Trophoblast cell (in vitro differentiated cells and primary cell): ENCODE measurements around the gene RPL10.
A peak's percentile ranks its signal among the peaks of the same experiment; 100 is the strongest.
"Not testable (repeated sequence)": the region's sequence is repeated elsewhere in the genome, so short reads cannot be mapped to it uniquely, and the experiment has no call there.

Experiments
- DNase-seq, 2 donors: peaks; one replicate each; pipeline ENCODE4 v3.0.0-alpha.2; 2016
- H2AFZ ChIP-seq: 2 replicates; pipeline ENCODE4 v1.6.1; 2013; ENCODE audit warnings: low read length, moderate library complexity, mild to moderate bottlenecking; ENCODE audit not compliant: insufficient read depth, poor library complexity
- H2AK5ac ChIP-seq: 2 replicates; pipeline ENCODE4 v1.6.1; 2013; ENCODE audit warnings: mild to moderate bottlenecking, low read length
- H2BK120ac ChIP-seq: 2 replicates; pipeline ENCODE4 v1.6.1; 2013; ENCODE audit warnings: low read length, mild to moderate bottlenecking, moderate library complexity; ENCODE audit not compliant: insufficient read depth, poor library complexity
- H2BK12ac ChIP-seq: 2 replicates; pipeline ENCODE4 v1.6.1; 2013; ENCODE audit warnings: mild to moderate bottlenecking, low read length, moderate library complexity
- H2BK5ac ChIP-seq: 2 replicates; pipeline ENCODE4 v1.6.1; 2013; ENCODE audit warnings: low read length, low read depth, moderate library complexity, mild to moderate bottlenecking; ENCODE audit not compliant: poor library complexity
- H3K14ac ChIP-seq: 2 replicates; pipeline ENCODE4 v1.6.1; 2013; ENCODE audit warnings: mild to moderate bottlenecking, low read length
- H3K18ac ChIP-seq: 2 replicates; pipeline ENCODE4 v1.6.1; 2013; ENCODE audit warnings: mild to moderate bottlenecking, low read length
- H3K23ac ChIP-seq: 2 replicates; pipeline ENCODE4 v1.6.1; 2013; ENCODE audit warnings: low read length
- H3K27ac ChIP-seq: 2 replicates; pipeline ENCODE4 v1.5.1; 2013; ENCODE audit warnings: low read depth, mild to moderate bottlenecking, inconsistent platforms, low read length, moderate library complexity
- H3K27me3 ChIP-seq: 2 replicates; pipeline ENCODE4 v1.6.1; 2013; ENCODE audit warnings: inconsistent platforms, mild to moderate bottlenecking, low read length, moderate library complexity; ENCODE audit not compliant: insufficient read depth
- H3K36me3 ChIP-seq, 2 experiments: 1 replicate in 1 of 2; 2 replicates in 1 of 2; pipeline ENCODE4 v1.6.1; 2013; ENCODE audit warnings: low read length in 2 of 2, mild to moderate bottlenecking in 2 of 2, moderate library complexity in 1 of 2; ENCODE audit not compliant: insufficient read depth in 2 of 2, control insufficient read depth in 1 of 2
- H3K4ac ChIP-seq: 2 replicates; pipeline ENCODE4 v1.6.1; 2013; ENCODE audit warnings: low read depth, mild to moderate bottlenecking, low read length, moderate library complexity
- H3K4me1 ChIP-seq, 2 experiments: 1 replicate in 1 of 2; 2 replicates in 1 of 2; pipeline ENCODE4 v1.6.1; 2013; ENCODE audit warnings: low read length in 2 of 2, mild to moderate bottlenecking in 2 of 2, moderate library complexity in 1 of 2; ENCODE audit not compliant: insufficient read depth in 2 of 2, control insufficient read depth in 1 of 2
- H3K4me2 ChIP-seq: 2 replicates; pipeline ENCODE4 v1.6.1; 2013; ENCODE audit warnings: inconsistent platforms, mild to moderate bottlenecking, low read length, moderate library complexity
- H3K4me3 ChIP-seq: 2 replicates; pipeline ENCODE4 v1.5.1; 2013; ENCODE audit warnings: mild to moderate bottlenecking, low read depth, low read length, inconsistent platforms
- H3K79me1 ChIP-seq: one replicate; pipeline ENCODE4 v1.6.1; 2013; ENCODE audit warnings: low read length
- H3K79me2 ChIP-seq: 2 replicates; pipeline ENCODE4 v1.6.1; 2013; ENCODE audit warnings: low read length, mild to moderate bottlenecking; ENCODE audit not compliant: control insufficient read depth, insufficient read depth, poor library complexity
- H3K9ac ChIP-seq: 2 replicates; pipeline ENCODE4 v1.6.1; 2013; ENCODE audit warnings: mild to moderate bottlenecking, low read length
- H3K9me3 ChIP-seq: 2 replicates; pipeline ENCODE4 v1.6.1; 2013; ENCODE audit warnings: low read depth, mild to moderate bottlenecking, control low read depth, inconsistent platforms, low read length; ENCODE audit not compliant: insufficient read depth
- H4K12ac ChIP-seq: 2 replicates; pipeline ENCODE4 v1.6.1; 2013; ENCODE audit warnings: low read depth, mild to moderate bottlenecking, low read length, moderate library complexity
- H4K8ac ChIP-seq: 2 replicates; pipeline ENCODE4 v1.6.1; 2013; ENCODE audit warnings: low read depth, mild to moderate bottlenecking, low read length, moderate library complexity
- H4K91ac ChIP-seq: one replicate; pipeline ENCODE4 v1.6.1; 2013; ENCODE audit warnings: low read depth, mild to moderate bottlenecking, low read length, moderate library complexity
- WGBS: extraction: QIAGEN DNeasy Blood & Tissue Kit; methylation state at CpG from one replicate; pipeline ENCODE4 v1.1.7; 2013; ENCODE audit warnings: missing lambda C conversion rate; ENCODE audit not compliant: insufficient read length, insufficient coverage; ENCODE audit errors: extremely low coverage; 5-methylcytosine and 5-hydroxymethylcytosine counted together

The RPL10 gene

DNA sequence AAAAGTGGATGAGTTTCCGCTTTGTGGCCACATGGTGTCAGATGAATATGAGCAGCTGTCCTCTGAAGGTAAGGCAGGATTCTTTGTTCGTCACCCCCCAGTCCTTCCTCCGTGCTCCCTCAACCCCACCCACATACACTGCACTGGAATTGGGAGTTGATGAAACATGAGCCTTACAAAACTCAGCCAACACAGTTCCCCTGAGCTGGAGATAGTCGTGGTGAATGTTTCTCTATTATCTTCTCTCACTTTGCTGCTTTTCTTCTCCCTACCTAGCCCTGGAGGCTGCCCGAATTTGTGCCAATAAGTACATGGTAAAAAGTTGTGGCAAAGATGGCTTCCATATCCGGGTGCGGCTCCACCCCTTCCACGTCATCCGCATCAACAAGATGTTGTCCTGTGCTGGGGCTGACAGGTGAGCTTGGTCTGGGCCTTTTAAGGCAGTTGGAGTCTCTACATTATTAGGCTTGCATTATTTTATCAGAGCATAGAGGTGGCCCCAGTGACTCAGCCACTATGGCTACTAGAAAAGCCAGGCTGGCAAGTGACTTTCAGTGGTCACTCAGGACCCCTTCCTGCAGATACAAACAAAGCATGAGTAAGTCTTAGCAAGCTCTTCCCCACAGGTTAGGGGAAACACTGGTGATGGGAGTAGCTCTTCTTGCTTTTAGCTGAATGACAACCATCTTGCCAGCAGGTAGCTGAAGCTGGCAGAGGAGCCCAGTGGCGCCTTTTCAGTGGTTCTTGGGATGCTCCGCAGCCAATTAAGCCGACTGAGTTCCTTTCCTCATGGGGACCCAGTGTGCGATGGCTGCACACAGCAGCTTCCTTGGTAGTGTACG is 1.6 kb downstream of the RPL10 start:
- Histone ChIP-seq H3K79me1 (peaks cover 15% of the 10 kb centered on the region), H4K12ac (no peak overlapping the region)

DNA sequence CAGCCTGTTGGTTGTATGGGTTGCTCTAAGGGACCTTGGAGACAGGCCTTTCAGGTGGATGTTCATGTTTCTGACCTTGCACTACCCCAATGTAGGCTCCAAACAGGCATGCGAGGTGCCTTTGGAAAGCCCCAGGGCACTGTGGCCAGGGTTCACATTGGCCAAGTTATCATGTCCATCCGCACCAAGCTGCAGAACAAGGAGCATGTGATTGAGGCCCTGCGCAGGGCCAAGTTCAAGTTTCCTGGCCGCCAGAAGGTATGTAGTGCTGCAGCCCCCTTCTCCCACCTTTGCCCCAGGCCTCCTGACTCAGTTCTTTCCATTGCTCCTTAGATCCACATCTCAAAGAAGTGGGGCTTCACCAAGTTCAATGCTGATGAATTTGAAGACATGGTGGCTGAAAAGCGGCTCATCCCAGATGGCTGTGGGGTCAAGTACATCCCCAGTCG is 2.2 kb downstream of the RPL10 start:
- no CpG with 5 or more reads among the region's 6 CpGs for WGBS
- H2BK12ac ChIP-seq, H3K18ac ChIP-seq, H3K4ac ChIP-seq, H2BK120ac ChIP-seq, H3K27ac ChIP-seq, H3K4me1 ChIP-seq, H4K12ac ChIP-seq, H3K9ac ChIP-seq, H2BK5ac ChIP-seq, H3K27me3 ChIP-seq, H4K91ac ChIP-seq, H3K23ac ChIP-seq, H2AFZ ChIP-seq, H3K79me2 ChIP-seq, H4K8ac ChIP-seq, H3K4me3 ChIP-seq, DNase-seq, H3K14ac ChIP-seq, H3K9me3 ChIP-seq, H2AK5ac ChIP-seq: not testable (repeated sequence)
- peaks cover 15% of the 10 kb centered on the region for H3K79me1 ChIP-seq
- peak overlapping the region; percentile 69 for H3K4me2 ChIP-seq
- peaks cover 24 to 27% of the 10 kb centered on the region in 2 experiments for H3K36me3 ChIP-seq

More for the DNA sequence above, 1.6 kb downstream of the RPL10 start:
- H3K4me1 ChIP-seq = peaks cover 0 to 3% of the 10 kb centered on the region in 2 experiments
- H3K4me2 ChIP-seq = peak overlapping the region; percentile 69
- no peak overlapping the region for H4K91ac ChIP-seq
- peak overlapping the region; percentile 62 for H3K14ac ChIP-seq
- no peak overlapping the region for H2AFZ ChIP-seq
- no peak overlapping the region for H2AK5ac ChIP-seq
- peaks cover 7% of the 10 kb centered on the region for H3K79me2 ChIP-seq
- H3K4ac ChIP-seq = peak overlapping the region; percentile 24
- H3K27me3 ChIP-seq = no peaks in the 10 kb centered on the region
- H4K8ac ChIP-seq = no peak overlapping the region
- H3K9me3 ChIP-seq = peaks cover 1% of the 10 kb centered on the region
- peak overlapping the region; percentile 91 for H3K4me3 ChIP-seq
- no peak overlapping the region for H3K18ac ChIP-seq
- no peak overlapping the region for H2BK5ac ChIP-seq
- no peak for DNase-seq
- H3K9ac ChIP-seq = peak overlapping the region; percentile 82
- no peak overlapping the region for H3K23ac ChIP-seq
- H2BK120ac ChIP-seq = no peak overlapping the region
- no peak overlapping the region for H3K27ac ChIP-seq
- H2BK12ac ChIP-seq = no peak overlapping the region
- H3K36me3 ChIP-seq = peaks cover 24 to 27% of the 10 kb centered on the region in 2 experiments
- WGBS = no CpG with 5 or more reads among the region's 14 CpGs

DNA sequence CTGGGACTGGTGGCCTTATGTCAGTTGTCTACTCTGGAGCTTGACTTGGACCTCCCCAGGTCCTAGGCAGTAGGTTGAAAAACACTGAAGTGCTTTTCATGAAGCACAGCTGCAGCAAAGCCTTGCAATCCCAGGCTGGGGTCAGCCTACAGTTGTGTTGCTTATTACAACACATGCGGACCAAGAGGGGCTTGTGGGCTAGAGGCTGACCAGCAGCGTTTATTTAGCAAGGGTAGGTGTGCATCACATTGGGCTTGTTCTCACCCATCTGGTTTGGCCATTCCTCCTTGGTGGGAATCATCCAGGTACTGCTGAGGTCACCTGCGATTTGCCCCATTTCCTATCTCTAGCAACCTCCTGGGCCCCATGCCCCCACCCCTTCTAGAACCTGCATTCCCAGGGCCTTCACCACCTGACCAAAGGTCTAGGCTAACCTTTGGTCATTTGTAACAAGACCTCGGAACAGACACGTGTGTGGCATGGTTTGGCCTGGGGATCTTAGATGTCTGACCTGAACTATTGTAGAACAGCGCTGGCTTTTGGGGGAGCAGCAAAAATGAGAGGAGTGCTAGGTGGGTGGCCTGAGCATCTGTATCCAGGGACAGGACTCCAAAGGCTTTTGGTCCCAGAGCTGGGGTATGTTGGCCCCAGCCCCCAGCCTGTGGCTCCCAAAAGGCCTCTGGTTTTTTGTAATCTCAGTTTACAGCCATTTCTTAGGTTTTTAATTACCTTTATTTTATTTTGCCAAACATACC is 3.0 kb downstream of the RPL10 start:
- H3K23ac ChIP-seq = no peak overlapping the region
- H2AFZ ChIP-seq = no peak overlapping the region
- peaks cover 15% of the 10 kb centered on the region for H3K79me1 ChIP-seq
- H3K27ac ChIP-seq = no peak overlapping the region
- H3K36me3 ChIP-seq = peaks cover 24 to 27% of the 10 kb centered on the region in 2 experiments
- no peak overlapping the region for H3K4me3 ChIP-seq
- H3K9me3 ChIP-seq = peaks cover 1% of the 10 kb centered on the region
- WGBS = no CpG with 5 or more reads among the region's 6 CpGs
- peak; percentile 53 to 58 for DNase-seq
- no peak overlapping the region for H2BK12ac ChIP-seq
- H3K79me2 ChIP-seq = peaks cover 7% of the 10 kb centered on the region
- no peak overlapping the region for H2AK5ac ChIP-seq
- H4K12ac ChIP-seq = peak overlapping the region; percentile 17
- no peaks in the 10 kb centered on the region for H3K27me3 ChIP-seq
- no peak overlapping the region for H3K14ac ChIP-seq
- H3K9ac ChIP-seq = no peak overlapping the region
- H4K91ac ChIP-seq = no peak overlapping the region
- H3K18ac ChIP-seq = no peak overlapping the region
- H2BK5ac ChIP-seq = no peak overlapping the region
- no peak overlapping the region for H3K4me2 ChIP-seq
- no peak overlapping the region for H4K8ac ChIP-seq
- H3K4ac ChIP-seq = no peak overlapping the region
- H2BK120ac ChIP-seq = no peak overlapping the region
- peaks cover 0 to 3% of the 10 kb centered on the region in 2 experiments for H3K4me1 ChIP-seq

DNA sequence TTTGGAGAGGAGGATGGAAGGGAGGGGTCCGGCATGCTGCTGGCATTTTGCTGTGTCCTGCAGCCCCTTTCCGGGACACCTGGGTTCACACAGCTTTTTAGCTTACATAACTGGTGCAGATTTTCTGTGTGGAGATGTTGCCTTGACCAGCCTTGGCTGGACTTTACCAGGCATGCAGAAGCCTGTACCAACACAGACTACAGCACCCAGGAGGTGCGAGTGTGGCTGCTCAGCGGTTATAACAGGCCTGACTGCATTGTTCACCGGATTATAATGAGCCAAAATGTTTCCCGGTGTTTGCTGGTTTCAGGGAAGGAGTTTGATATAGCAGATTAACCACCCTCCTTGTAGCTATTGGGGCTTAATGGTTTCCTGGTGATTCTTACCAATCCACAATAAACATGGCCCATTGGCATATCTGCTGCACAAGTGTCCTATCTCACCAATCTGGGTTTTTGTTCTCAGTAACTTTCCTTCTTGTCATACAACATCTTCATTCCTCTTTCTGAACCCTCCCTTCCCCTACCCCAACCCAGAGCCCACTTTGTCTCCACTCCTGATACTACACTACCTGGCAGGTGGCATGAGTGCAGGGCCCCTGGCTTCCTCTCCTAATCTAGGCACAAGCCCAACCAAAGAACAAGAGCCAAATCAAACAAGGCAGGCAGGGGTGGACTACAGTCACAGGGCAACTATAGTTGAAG is 3.9 kb downstream of the RPL10 start:
- H3K79me2 ChIP-seq = peaks cover 6% of the 10 kb centered on the region
- H4K12ac ChIP-seq = no peak overlapping the region
- H2AFZ ChIP-seq = no peak overlapping the region
- peaks cover 24 to 27% of the 10 kb centered on the region in 2 experiments for H3K36me3 ChIP-seq
- H2AK5ac ChIP-seq = no peak overlapping the region
- no peak overlapping the region for H3K27ac ChIP-seq
- H3K14ac ChIP-seq = no peak overlapping the region
- H3K4me1 ChIP-seq = peaks cover 0 to 3% of the 10 kb centered on the region in 2 experiments
- peaks cover 13% of the 10 kb centered on the region for H3K79me1 ChIP-seq
- no peak overlapping the region for H4K91ac ChIP-seq
- no peak overlapping the region for H3K4ac ChIP-seq
- peaks cover 1% of the 10 kb centered on the region for H3K9me3 ChIP-seq
- no peak overlapping the region for H3K18ac ChIP-seq
- no peak overlapping the region for H3K4me3 ChIP-seq
- no peak overlapping the region for H3K9ac ChIP-seq
- no peak overlapping the region for H4K8ac ChIP-seq
- H2BK12ac ChIP-seq = no peak overlapping the region
- no peaks in the 10 kb centered on the region for H3K27me3 ChIP-seq
- no CpG with 5 or more reads among the region's 6 CpGs for WGBS
- no peak overlapping the region for H3K23ac ChIP-seq
- H2BK5ac ChIP-seq = no peak overlapping the region
- H3K4me2 ChIP-seq = no peak overlapping the region
- peak; percentile 33 to 53 for DNase-seq
- H2BK120ac ChIP-seq = no peak overlapping the region
